Measurements from ENCODE around the gene OTOG.

OTOG gene

GRCh38 chr11:17591293-17591692 is 44.2 kb downstream of the OTOG start:
- no peak for DNase-seq

- DNase-seq, result no peak
Measured at GRCh38 chr11:17593466-17594245, 46.6 kb downstream of the OTOG start.

- no peak for DNase-seq
Measured at GRCh38 chr11:17594686-17595192, 47.7 kb downstream of the OTOG start.

- no peak for DNase-seq
Measured at GRCh38 chr11:17595526-17596309, 48.7 kb downstream of the OTOG start.

GRCh38 chr11:17596310-17596669 is 49.2 kb downstream of the OTOG start:
- no peak for DNase-seq

DNA sequence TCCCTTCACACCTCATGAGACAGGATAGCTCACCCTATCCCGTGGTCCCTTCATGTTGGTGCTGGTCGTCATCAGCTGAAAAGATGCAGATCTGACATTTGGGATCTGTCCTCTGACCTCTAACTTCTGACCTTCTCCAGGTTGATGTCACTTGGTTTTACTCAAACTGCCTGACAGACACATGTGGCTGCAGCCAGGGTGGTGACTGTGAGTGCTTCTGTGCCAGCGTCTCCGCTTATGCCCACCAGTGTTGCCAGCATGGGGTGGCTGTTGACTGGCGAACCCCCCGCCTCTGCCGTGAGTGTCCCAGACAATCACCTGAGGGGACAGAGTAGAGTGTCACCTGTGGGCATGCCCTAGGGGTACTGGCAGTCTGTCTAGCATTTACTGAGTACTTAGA is 49.7 kb downstream of the OTOG start:
- DNase-seq, result no peak

DNA sequence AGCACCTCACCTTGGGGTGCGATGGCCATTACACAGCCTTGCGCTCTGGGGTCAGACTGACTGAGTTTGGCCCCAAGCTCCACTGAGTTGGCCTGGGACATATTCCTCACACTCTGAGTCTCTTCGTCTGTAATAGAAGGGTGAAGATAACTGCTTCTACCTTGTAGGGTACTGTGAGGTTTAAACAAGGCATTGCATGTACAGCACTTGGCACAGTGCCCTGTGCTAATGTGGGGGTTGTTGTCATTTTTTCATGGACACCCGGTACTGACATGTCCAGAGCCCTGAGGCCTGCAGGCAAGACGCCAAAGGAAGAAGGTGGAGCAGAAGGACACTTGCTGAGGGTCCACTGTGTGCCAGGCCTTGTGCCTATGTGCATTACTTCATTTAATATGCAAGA is 50.7 kb downstream of the OTOG start:
- DNase-seq, result peak; percentile 33

- DNase-seq, result peak; percentile 73
Measured at GRCh38 chr11:17598700-17599459, 51.8 kb downstream of the OTOG start.

DNA sequence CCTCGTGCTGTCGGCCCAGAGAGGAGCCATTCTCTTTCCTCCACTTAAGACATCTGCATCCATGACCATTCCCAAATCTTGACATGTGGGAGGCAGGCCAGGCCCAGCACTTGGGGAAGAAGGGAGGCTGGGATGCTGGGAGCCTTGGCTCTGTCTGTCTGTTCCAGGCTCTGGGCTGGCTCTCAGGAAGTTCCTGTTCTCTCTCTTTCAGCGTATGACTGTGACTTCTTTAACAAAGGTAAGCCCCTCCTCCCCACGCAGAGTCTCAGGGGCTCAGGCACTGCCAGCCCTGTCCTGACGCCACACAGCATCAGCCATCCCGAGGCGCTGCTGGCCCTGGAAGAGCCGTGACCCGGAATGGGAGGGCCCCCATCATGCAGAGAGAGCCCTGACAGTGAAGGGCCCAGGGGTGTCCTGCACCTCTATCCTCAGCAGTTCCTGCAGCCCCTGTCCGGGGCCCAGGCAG is 52.4 kb downstream of the OTOG start:
- DNase-seq, result no peak

DNA sequence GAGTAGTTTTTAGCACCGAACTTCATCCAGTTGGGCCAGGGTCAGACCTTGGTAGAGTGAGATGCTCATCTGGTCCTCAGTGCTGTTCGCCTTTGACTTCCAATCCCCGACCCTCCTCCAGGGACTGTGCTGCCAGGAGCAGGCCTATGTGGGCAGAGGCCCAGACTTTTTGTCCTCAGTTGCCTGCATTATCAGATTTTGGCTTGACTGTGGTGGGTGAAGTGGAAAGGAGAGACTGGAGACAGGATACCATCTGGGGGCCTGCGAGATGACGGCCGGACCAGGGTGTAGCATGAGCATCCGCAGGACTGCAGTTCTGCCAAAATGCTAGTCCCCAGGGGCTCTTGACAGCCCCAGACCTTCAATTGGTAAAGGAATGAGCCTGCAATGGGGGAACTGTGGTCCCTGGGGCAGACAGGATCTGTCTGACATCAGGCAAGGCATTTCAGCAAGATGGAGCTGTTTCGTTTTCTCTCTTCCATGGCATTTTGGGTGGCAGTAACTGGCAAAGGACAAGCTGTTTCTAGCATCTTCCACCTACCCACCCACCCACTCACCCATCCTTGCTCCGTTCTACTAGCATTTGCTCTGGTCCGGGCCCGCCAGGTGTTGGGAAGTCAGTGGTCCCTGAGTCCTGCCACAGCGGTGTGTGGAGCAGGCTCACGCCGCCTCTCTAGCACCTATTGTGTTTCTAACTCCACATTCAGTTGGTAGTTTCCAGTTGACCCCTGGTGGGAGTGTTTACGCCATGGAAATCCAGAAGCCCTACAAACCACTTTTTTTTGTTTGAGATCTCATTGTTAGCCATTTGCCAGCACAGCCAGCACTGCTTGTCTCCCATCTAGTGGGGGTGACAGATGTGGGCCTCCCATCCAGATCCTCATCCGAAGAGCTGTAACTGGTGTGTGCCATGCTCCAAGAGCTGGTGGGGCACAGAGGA is 53.5 kb downstream of the OTOG start:
- DNase-seq, result peak; percentile 8

GRCh38 chr11:17601256-17601671 is 54.2 kb downstream of the OTOG start:
- DNase-seq, result peak; percentile 29

GRCh38 chr11:17601676-17602075 is 54.6 kb downstream of the OTOG start:
- no peak for DNase-seq

GRCh38 chr11:17602105-17603001 is 55.3 kb downstream of the OTOG start:
- no peak for DNase-seq

DNA sequence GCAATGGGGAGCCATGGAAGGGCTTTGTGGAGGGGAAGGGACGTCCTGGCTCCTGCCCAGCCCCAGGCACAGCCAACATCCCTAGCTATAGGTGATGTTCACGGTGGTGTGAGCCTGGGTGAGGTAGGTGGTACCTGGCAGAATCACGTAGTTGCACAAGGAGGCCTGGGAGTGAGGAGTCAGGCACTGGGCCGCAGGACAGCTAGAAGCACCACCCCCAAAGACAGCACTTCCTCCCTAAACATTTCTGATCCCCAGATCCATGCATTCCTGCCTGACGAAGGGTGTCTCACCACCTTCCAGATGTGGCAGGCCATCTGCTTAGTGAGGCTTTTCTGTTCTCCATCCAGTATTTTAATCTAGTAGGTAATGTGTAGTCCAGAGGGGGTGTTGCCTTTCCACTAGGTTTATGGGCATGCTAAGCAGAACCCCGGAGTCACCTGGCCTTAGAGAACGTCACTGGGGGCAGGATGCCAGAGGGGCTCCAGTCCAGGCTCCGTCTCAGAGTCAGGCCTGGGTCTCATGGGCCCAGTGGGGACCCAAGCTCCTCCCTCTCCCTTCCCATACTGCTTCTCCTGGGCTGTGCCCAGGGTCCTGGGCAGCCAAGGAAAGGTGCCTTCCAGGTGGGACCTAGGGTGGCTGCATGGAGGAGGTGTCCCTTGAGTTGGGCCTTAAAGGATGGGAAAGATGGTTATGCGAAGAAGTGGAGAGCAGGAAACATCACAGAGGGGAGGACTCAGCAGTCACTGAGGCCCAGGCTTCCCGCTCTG is 56.2 kb downstream of the OTOG start:
- DNase-seq, result no peak

- no peak for DNase-seq
Measured at GRCh38 chr11:17604201-17604914, 57.3 kb downstream of the OTOG start.

DNA sequence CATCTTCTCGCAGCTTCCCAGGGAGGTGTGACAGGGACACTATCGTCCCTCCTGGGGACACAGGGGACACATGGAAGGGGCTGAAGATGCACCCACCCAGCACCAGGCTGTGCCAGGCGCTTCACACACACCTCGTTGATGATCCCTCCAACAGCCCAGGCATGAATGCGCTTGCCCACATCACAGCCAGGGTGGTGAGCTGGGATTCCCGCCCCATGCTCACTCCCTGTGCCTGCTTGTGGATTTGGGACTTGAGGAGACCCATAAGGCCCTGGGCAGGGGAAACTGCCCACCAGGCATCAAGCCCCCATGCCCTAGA is 57.8 kb downstream of the OTOG start:
- DNase-seq, result no peak

DNA sequence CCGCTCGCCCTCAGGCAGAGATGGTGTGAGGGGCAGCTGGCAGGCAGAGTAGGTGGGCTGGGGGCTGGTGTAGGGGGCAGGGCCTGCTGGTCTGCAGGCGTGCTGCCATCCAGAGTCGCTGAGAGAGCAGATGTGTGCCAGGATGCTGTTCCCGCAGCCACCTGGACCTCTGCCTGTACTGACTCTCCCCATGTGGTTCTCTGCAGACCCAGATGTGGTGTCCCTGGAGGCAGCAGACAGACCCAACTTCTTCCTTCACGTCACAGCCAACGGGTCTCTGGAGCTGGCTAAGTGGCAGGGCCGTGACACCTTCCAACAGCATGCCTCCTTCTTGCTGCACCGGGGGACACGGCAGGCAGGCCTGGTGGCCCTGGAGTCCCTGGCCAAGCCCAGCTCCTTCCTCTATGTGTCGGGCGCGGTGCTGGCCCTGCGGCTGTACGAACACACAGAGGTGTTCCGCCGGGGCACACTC is 58.6 kb downstream of the OTOG start:
- DNase-seq, result no peak

DNA sequence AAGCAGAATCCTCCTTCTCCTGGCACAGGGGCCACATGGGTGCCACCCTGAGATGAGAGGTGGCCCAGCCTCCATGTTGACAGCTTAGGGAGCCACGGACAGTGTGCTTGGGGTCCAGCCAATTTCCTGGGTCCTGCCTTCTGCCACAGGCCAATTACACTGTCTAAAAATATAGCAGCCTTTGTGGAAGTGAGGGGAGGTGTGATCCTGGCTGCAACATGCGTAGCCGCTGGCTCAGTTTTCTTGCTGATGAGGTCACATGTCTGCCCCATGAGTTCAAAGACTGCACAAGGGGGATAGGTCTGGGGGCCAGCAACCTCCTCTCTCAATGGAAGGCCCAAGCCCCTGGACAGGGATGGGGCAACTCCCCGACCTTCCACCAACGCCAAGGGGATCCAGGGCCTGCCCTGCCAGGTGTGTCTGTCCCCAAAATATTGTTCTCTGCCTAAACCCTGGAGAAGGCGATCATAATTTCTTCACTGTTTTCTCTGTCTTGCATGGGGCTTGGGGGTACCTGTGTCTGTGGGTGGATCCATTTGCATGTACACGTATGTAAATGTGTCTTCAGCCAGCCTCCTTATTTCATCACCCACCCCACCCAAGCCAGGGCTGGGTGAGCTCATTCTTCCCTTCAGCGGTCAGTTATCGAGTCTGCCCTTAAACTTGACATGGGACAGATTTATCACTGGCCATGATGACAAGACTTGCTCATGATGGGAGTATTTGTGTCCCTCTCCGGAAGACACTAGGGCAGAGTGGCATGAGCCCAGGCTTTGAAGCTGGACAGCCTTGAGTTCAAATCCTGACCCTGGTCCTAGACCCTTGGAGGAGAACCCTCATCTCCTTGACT is 59.4 kb downstream of the OTOG start:
- no peak for DNase-seq

DNA sequence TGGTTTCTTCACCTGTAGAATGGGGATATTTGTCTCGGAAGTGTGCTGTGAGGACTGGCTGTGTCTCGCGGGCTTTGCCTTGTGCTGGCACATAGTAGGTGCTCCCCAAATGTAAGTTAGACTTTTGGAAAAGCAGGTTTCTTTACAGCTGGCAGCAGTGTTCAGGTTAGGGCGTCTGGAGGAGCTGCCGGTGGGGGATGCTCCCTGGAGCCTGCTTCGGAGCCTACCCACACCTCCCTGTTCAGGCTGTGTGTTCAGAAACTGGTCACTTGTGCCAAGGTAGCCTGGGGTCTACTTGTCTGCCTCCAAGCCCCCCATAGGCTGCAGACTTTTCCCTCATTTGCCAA is 60.0 kb downstream of the OTOG start:
- DNase-seq, result no peak
